Measurements from ENCODE around the gene FHOD1. TPM values are rescaled to one million over a fixed set of nuclear protein-coding genes. Genes with fewer than 3 reads are reported as not detected.
A peak's percentile ranks its signal among the peaks of the same experiment; 100 is the strongest.

The FHOD1 gene
- total and polyA plus RNA-seq, 12 donors = 11.6 to 71.1 (median 19.1) TPM

DNA sequence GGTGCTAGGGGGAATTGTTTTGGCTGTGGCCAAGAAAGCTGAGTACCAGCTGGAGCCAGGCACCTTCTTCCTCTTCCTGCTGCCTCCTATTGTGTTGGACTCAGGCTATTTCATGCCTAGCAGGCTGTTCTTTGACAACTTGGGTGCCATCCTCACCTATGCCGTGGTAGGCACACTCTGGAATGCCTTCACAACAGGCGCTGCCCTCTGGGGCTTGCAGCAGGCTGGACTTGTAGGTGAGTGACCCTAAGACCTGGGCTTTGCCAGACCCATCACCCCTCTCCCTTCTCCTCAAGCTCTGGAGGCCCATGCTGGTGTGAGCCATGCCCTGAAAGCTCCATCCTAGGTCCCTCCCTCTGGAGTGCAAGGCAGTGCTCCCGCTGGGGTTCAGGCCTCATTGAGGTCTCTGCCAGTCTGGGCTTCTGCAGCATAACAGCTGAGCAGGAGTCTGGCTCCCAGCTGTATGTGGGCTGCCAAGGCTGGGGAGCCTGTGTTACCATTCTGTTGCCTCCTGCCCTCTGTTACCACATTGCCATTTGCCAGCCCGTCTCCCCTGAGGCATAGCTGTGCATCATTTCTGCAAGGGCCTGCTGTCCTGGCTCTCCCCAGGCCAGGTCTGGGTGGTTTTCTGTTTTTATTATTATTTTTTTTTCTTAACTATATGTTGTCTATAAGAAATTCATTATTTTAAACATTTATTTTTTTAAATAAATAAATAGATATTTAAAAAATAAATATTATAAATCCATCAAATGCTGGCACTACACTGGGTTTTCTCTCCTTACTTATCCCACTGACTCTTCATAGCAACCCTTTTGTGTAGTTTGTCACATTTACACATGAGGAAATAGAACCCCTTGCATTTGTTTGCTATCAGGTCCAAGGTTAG, 5.6 kb upstream of the FHOD1 start:
- Histone ChIP-seq H3K36me3 (no peaks in the 10 kb centered on the region), H3K4me1 (peaks cover 3 to 23% (median 14%) of the 10 kb centered on the region in 9 donors), H3K27me3 (peaks cover 0 to 33% (median 0%) of the 10 kb centered on the region in 7 donors), H3K4me3 (no peak overlapping the region), H3K9me3 (no peaks in the 10 kb centered on the region), H3K27ac (no peak overlapping the region)
- 96 to 97% methylated on average over 4 of the region's 4 CpGs for WGBS, 2 donors
- intact Hi-C loops (cut with DNase I) = no loop called here
- TF ChIP-seq, protein P1, sequence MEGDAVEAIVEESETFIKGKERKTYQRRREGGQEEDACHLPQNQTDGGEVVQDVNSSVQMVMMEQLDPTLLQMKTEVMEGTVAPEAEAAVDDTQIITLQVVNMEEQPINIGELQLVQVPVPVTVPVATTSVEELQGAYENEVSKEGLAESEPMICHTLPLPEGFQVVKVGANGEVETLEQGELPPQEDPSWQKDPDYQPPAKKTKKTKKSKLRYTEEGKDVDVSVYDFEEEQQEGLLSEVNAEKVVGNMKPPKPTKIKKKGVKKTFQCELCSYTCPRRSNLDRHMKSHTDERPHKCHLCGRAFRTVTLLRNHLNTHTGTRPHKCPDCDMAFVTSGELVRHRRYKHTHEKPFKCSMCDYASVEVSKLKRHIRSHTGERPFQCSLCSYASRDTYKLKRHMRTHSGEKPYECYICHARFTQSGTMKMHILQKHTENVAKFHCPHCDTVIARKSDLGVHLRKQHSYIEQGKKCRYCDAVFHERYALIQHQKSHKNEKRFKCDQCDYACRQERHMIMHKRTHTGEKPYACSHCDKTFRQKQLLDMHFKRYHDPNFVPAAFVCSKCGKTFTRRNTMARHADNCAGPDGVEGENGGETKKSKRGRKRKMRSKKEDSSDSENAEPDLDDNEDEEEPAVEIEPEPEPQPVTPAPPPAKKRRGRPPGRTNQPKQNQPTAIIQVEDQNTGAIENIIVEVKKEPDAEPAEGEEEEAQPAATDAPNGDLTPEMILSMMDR (IDR thresholded peaks at IDR 0.05) = no peak
- ATAC-seq (no peak), DNase-seq (no peak)

DNA sequence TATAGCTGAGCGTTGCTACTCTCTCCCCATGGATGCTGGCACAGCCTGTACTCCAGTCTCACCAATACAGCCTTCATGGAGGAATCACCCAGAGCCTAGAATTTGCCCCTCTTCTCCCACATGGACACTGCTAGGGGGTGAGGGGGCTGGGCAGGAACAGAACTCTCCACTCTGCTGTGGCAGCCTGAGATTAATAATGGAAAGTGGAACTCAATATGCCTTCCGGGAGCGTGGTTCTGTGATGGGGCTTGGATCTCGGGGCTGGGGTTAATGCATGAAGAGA, 2.7 kb upstream of the FHOD1 start:
- Histone ChIP-seq H3K27me3 (peaks cover 0 to 34% (median 0%) of the 10 kb centered on the region in 7 donors), H3K4me3 (no peak overlapping the region), H3K4me1 (peaks cover 5 to 41% (median 29%) of the 10 kb centered on the region in 9 donors), H3K9me3 (no peaks in the 10 kb centered on the region), H3K36me3 (no peaks in the 10 kb centered on the region), H3K27ac (no peak overlapping the region)
- 75 to 79% methylated on average over 4 of the region's 4 CpGs for WGBS, 2 donors
- intact Hi-C loops (cut with DNase I) = no loop called here
- no peak for DNase-seq
- TF ChIP-seq, protein P1 (IDR thresholded peaks at IDR 0.05) = no peak
- no peak for ATAC-seq

DNA sequence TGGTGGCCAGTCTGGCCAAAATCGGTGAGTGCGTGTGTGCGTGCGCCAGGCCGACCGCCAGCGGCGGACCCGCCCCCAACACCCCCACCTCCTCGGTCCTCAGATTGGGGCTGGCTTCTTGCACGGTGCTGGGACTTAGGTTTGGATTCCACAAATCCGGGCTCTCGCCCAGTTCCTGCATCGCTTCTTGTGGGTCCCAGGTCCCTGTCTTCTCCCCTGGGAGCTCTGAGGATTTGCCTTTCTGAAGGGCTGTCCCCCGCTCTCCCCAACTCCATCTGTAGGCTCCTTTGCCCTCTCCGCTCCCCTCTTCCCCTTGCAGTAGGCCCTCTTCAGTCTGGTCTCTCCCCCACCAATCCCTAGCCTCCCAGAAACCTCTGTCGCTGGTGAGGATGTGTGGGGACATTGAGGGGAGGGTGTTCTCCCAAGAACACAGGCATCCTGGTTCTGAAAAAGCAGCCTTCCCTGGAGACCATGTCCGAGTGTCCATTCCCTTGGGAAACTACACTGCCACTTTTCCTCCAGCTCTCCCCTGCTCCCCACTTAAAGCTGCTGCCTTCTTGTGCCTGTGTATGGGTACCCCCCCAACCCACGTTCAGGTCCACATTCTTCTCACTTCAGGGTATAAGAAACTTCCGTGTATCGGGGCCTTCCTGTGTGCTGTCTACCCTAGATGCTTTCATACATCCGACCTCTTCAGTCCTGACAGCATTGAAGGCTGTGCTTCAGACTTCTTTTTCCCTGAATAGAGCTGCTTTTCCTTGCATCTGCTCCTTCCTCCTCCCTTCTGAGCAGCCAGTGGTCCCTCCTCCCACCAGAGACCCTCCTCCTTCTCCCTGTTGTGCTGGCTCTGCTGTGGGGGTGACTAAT, 2.1 kb upstream of the FHOD1 start:
- TF ChIP-seq, protein P1 (IDR thresholded peaks at IDR 0.05) = no peak
- Histone ChIP-seq H3K9me3 (no peaks in the 10 kb centered on the region), H3K36me3 (no peaks in the 10 kb centered on the region), H3K4me3 (peak overlapping the region; percentile 42 to 97 (median 76)), H3K27ac (peak overlapping the region in 2 of 10 donors; percentile 32 to 64), H3K4me1 (peaks cover 8 to 46% (median 35%) of the 10 kb centered on the region in 9 donors), H3K27me3 (peaks cover 0 to 34% (median 0%) of the 10 kb centered on the region in 7 donors)
- DNase-seq = no peak
- intact Hi-C loops (cut with DNase I) = loop anchor here in 2 of 10 donors (5.0 kb wide), 2 partner anchors 57 to 67 kb away; partner anchors contain the start of genes E2F4 (in 1 of the 2), EXOC3L1 (in 1 of the 2) and MATCAP1 (in 1 of the 2)
- no peak for ATAC-seq
- WGBS, 2 donors = 14 to 18% methylated on average over 22 of the region's 22 CpGs
